ENCODE data around the gene ELK1.

The ELK1 gene

GRCh38 chrX:47633689-47634590 lies 16.4 kb downstream of the ELK1 start:
- TF ChIP-seq CTCF (IDR thresholded peaks at IDR 0.05; ENCODE audit: low read depth, low read length, missing control alignments) = no peak
- H3K4me3 ChIP-seq (ENCODE audit: low read depth, low read length) = no peak overlapping the region
- in situ Hi-C loops (cut with HindIII; ENCODE audit: low sequenced_read_pairs) = no loop called here

GRCh38 chrX:47632666-47633065 lies 17.7 kb downstream of the ELK1 start:
- no peak overlapping the region for H3K4me3 ChIP-seq (ENCODE audit: low read depth, low read length)
- DNase-seq (ENCODE audit: low read depth) = no peak
- in situ Hi-C loops (cut with HindIII; ENCODE audit: low sequenced_read_pairs) = no loop called here
- TF ChIP-seq CTCF (IDR thresholded peaks at IDR 0.05; ENCODE audit: low read depth, low read length, missing control alignments) = no peak

More at GRCh38 chrX:47633689-47634590, 16.4 kb downstream of the ELK1 start:
- no peak for DNase-seq (ENCODE audit: low read depth)

GRCh38 chrX:47631676-47632075 lies 18.7 kb downstream of the ELK1 start:
- TF ChIP-seq CTCF (IDR thresholded peaks at IDR 0.05; ENCODE audit: low read depth, low read length, missing control alignments) = no peak
- no peak for DNase-seq (ENCODE audit: low read depth)
- in situ Hi-C loops (cut with HindIII; ENCODE audit: low sequenced_read_pairs) = no loop called here
- H3K4me3 ChIP-seq (ENCODE audit: low read depth, low read length) = no peak overlapping the region

- DNase-seq (ENCODE audit: low read depth) = no peak
- TF ChIP-seq CTCF (IDR thresholded peaks at IDR 0.05; ENCODE audit: low read depth, low read length, missing control alignments) = no peak
- H3K4me3 ChIP-seq (ENCODE audit: low read depth, low read length) = no peak within 1 kb of the TSS
- in situ Hi-C loops (cut with HindIII; ENCODE audit: low sequenced_read_pairs) = no loop called here
Observed at GRCh38 chrX:47629419-47630200, 20.8 kb downstream of the ELK1 start, which contains the start of gene CFP. TSS of gene CFP (minus strand) at chrX:47629930. CDS start at chrX:47629844, 86 bp downstream.

GRCh38 chrX:47628982-47629381 lies 21.4 kb downstream of the ELK1 start:
- DNase-seq (ENCODE audit: low read depth) = no peak

More at GRCh38 chrX:47628982-47629381, 21.4 kb downstream of the ELK1 start:
- no peak overlapping the region for H3K4me3 ChIP-seq (ENCODE audit: low read depth, low read length)
- TF ChIP-seq CTCF (IDR thresholded peaks at IDR 0.05; ENCODE audit: low read depth, low read length, missing control alignments) = no peak
- in situ Hi-C loops (cut with HindIII; ENCODE audit: low sequenced_read_pairs) = no loop called here
